ENCODE results near the gene TMEM222.

DNA sequence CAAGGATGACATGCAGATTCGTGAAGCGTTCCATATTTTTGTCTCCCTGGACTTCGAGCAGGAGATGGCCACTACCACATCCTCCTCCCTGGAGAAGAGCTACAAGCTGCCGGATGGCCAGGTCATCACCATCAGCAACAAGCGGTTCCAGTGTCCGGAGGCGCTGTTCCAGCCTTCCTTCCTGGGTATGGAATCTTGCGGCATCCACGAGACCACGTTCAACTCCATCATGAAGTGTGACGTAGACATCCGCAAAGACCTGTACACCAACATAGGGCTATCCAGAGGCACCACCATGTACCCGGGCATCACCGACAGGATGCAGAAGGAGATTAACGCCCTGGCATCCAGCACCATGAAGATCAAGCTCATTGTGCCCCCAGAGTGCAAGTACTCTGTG, 3.3 kb downstream of the TMEM222 start:
- no peak for TF ChIP-seq EP300 (IDR thresholded peaks at IDR 0.05; ENCODE audit: borderline replicate concordance in 1 of 2, low read depth in 1 of 2, low read length in 1 of 2)
- TF ChIP-seq MEF2A (IDR thresholded peaks at IDR 0.05; ENCODE audit: borderline replicate concordance, low read depth) = no peak

Data from SK-N-SH (cell line).